Choroid plexus epithelial cell (primary cell): ENCODE data around the gene HTRA1.

Experiments
- DNase-seq: peaks from one replicate; pipeline ENCODE4 v3.0.0-alpha.2; 2010; ENCODE audit warnings: low read depth
- H3K4me3 ChIP-seq: 2 replicates; pipeline ENCODE4 v1.5.1; 2011; ENCODE audit warnings: low read depth, mild to moderate bottlenecking, control low read depth, low read length, moderate library complexity
- TF ChIP-seq, protein P1 (sequence below): conservative IDR thresholded peaks from 2 replicates; pipeline ENCODE4 v1.5.1; 2011; ENCODE audit warnings: low read depth, mild to moderate bottlenecking, control low read depth, inconsistent platforms, low read length, moderate library complexity

The HTRA1 gene

DNA sequence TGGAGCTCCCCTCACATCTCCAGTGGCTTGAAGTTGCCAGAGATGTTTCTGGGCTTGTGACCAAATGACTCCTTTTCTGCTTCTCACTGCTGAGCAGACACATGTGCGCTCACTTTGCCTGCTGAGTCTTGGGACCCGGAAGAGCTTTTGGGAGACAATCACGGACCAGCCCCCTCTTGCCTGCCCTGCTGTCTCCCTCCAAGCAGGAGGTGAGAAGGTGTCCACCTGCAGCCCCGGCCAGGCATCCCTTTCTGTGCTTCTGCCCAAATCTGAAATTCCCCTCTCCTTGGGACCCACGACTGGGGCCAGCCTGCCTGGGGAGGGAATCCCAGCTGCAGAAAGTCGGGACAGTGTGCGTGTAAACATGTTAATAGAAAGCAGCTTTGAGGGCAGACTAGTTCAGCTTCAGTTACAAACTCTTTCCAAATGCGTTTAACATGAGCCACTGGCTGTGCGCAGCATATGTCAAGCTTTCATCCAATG, 31.7 kb downstream of the HTRA1 start:
- TF ChIP-seq, protein P1, sequence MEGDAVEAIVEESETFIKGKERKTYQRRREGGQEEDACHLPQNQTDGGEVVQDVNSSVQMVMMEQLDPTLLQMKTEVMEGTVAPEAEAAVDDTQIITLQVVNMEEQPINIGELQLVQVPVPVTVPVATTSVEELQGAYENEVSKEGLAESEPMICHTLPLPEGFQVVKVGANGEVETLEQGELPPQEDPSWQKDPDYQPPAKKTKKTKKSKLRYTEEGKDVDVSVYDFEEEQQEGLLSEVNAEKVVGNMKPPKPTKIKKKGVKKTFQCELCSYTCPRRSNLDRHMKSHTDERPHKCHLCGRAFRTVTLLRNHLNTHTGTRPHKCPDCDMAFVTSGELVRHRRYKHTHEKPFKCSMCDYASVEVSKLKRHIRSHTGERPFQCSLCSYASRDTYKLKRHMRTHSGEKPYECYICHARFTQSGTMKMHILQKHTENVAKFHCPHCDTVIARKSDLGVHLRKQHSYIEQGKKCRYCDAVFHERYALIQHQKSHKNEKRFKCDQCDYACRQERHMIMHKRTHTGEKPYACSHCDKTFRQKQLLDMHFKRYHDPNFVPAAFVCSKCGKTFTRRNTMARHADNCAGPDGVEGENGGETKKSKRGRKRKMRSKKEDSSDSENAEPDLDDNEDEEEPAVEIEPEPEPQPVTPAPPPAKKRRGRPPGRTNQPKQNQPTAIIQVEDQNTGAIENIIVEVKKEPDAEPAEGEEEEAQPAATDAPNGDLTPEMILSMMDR, result no peak
- H3K4me3 ChIP-seq, result no peak overlapping the region
- DNase-seq, result peak; percentile 53

DNA sequence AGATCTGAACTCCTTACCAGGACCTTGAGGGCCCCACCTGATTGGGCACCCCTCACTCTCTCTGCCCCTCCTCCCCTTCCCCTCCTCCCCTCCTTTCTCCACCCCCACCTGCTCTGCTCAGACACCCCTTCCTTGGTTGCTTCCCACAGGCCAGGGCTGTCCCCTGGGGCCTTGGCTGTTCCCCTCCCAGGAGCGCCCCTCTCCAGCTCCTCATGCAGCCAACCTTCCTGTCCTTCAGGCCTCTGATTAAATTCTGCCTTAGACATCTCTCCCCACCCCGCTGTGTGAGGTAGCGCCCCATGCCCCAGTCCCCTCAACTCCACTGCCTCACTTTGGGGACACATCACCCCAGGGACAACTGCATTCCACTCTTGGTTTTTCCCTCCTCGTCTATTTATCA, 32.4 kb downstream of the HTRA1 start:
- no peak for DNase-seq
- H3K4me3 ChIP-seq, result no peak overlapping the region
- TF ChIP-seq, protein P1, result no peak

DNA sequence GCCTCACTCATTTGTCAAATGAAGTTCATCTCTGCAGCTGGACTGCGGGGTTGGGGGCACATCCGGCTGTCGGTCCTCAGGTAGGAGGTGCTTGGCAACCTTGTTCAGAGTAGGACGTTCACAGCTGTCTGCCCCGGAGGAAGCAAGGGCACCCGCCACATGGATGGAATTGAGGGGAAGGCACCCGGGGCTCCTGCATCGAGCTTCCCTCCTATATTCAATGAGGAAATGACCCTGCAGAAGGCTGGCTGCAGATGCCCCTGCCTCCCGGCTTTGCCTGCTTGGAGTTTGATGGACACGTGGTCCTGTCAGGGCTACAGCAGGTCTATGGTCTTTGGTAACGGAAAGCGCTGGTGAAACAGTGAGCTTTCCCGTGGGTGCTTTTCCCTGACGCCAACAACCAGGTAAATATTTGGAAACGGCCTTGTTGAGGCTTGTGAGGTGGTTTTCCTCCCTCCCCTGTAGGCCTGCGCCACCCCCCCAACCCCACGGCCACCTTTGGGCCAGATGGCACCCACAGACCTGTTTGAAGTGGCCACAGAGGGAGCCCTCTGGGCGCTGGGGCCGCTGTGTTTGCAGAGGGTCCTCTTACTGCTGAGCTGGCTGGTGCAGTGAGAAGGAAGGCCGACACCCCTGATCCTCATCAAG, 32.9 kb downstream of the HTRA1 start:
- TF ChIP-seq, protein P1, result no peak
- H3K4me3 ChIP-seq, result peak overlapping the region; percentile 5

DNA sequence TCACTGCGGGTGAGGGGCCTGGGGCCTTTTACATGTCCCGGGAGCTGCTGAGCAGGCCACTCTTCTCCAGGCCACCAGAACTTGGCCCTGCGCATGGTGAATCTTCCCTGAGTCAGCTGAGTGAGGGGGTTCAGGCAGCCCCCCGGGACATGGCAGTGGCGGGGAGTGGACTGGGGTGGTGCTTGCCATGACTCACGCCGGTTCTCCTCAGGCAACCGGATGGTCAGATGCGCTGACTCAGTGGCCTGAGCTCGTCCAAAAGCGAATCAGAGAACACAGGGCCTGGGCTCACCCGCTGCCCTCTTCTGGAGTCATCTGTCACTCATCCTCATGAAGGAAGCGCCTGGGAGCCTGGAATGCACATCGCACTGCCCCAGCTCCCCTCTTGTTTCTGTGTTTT, 33.5 kb downstream of the HTRA1 start:
- H3K4me3 ChIP-seq, result peak overlapping the region; percentile 5
- TF ChIP-seq, protein P1, result no peak
- peak; percentile 83 for DNase-seq

More for the DNA sequence above, 32.9 kb downstream of the HTRA1 start:
- DNase-seq, result no peak

DNA sequence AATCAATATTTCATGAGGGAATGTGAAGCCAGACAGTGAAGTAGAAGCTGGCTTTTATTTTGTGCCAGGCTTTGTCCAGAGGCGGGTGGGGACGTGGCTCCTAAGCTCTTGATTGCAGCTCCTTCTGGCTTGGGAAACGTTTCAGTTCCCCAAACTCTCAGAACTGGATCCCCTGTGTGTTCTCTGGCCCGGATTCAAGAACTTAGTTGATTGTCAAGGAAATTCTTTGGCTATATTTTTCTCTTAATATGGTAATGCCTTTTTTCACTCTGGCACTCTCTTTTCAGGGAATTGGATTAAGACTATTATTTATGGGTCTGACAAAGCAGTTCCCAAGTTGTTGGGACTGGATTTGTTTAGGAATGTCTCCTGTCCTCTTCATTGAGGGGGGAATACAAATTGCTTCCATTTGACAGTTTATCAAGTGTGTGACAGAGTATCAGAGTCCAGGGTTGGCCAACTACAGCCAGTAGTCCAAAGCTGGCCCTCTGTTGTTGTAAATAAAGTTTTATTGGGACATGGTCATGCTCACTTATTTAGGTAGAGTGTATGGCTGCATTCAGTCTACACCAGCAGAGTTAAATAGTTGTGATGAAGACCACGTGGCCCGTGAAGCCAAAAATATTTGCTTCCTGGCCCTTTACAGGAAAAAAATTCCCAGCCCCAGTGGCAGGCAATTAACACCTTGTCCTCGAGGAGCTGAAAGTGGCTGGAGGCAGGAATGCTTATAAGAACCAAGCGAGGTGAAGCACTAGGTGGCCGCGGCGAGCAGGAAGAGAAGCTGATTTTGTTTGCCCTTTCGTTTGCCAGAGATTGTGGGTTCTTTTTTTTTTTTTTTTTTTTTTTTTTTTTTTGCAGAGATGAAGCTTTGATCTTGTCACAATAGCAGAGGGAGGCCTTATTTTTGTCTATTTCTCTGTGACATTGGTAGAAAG, 34.3 kb downstream of the HTRA1 start:
- DNase-seq, result peak; percentile 77
- no peak overlapping the region for H3K4me3 ChIP-seq
- TF ChIP-seq, protein P1, result no peak

DNA sequence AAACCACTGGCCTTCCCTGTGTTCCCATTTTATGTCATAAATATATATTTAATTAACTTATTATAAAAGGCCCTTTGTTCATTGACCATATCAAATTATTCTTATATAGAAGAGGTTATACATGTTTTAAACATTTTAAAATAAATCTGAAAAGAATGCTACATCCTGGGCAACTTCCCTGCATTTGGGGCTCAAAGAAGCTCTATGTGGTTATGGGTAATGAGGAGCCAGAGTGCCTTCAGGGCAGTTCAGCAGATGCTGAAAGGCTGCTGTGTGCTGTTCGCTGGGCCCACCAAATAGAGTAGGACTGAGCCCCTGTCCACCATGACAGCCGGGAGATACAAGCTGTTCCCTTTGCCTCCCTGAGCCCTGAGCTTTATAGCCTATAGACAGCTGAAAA, 35.9 kb downstream of the HTRA1 start:
- no peak for DNase-seq
- no peak overlapping the region for H3K4me3 ChIP-seq
- TF ChIP-seq, protein P1, result no peak
